MCF 10A (cell line): ENCODE data around the gene FAM9B. TPM values are rescaled to one million over a fixed set of nuclear protein-coding genes. Genes with fewer than 3 reads are reported as not detected.

Source experiments
- Bru-seq: library from RNA; stranded (reverse); fragments of 400-500 nt; gene quantifications from one replicate; lab custom pipeline; 2021; lab: Mats Ljungman, UMichigan
- BruChase-seq, 2 experiments: library from RNA; stranded (reverse); fragments of 400-500 nt; gene quantifications; one replicate each; lab custom pipeline; 2021; lab: Mats Ljungman, UMichigan
- BruUV-seq: library from RNA; stranded (reverse); fragments of 400-500 nt; replicated peaks from 2 replicates; lab custom pipeline; 2021; lab: Mats Ljungman, UMichigan
- CTCF ChIA-PET: fragments of 300-600 bp; sonication (Branson Sonifier 250); formaldehyde crosslinking; extraction: SDS; loops from one replicate; lab custom pipeline; 2021; ENCODE audit warnings: antibody characterized with exemption, inconsistent platforms; lab: Yijun Ruan, JAX
- POLR2A ChIA-PET: fragments of 300-600, 350-650 bp; sonication (Branson Sonifier 250); formaldehyde crosslinking; extraction: SDS; loops from one replicate; lab custom pipeline; 2020; ENCODE audit warnings: antibody characterized with exemption, inconsistent platforms; lab: Yijun Ruan, JAX
- DNase-seq: peaks from one replicate; pipeline ENCODE4 v3.0.0-alpha.2; 2018; ENCODE audit not compliant: unreplicated experiment
- H3K27ac Mint-ChIP-seq: one replicate; pipeline ENCODE4 v1.8.0; 2022; ENCODE audit warnings: mild to moderate bottlenecking, low read depth, mixed read lengths; ENCODE audit not compliant: unreplicated experiment
- H3K27me3 Mint-ChIP-seq: one replicate; pipeline ENCODE4 v1.8.0; 2022; ENCODE audit warnings: mixed read lengths; ENCODE audit not compliant: insufficient read depth, unreplicated experiment
- H3K36me3 Mint-ChIP-seq: one replicate; pipeline ENCODE4 v1.8.0; 2022; ENCODE audit warnings: mild to moderate bottlenecking, moderate library complexity, mixed read lengths; ENCODE audit not compliant: insufficient read depth, unreplicated experiment
- H3K4me1 Mint-ChIP-seq: one replicate; pipeline ENCODE4 v1.8.0; 2022; ENCODE audit warnings: mixed read lengths; ENCODE audit not compliant: insufficient read depth, unreplicated experiment
- H3K4me3 Mint-ChIP-seq: one replicate; pipeline ENCODE4 v1.8.0; 2022; ENCODE audit warnings: mild to moderate bottlenecking, moderate library complexity, mixed read lengths; ENCODE audit not compliant: unreplicated experiment
- H3K9me3 Mint-ChIP-seq: one replicate; pipeline ENCODE4 v1.8.0; 2022; ENCODE audit warnings: mixed read lengths; ENCODE audit not compliant: unreplicated experiment
- CTCF ChIP-seq: fragments of 200-600 bp; IDR thresholded peaks from one replicate; pipeline ENCODE4 v1.8.0; 2022; ENCODE audit warnings: antibody characterized with exemption, mild to moderate bottlenecking; ENCODE audit not compliant: unreplicated experiment
- intact Hi-C: fragments of 100-400 bp; cut with micrococcal nuclease; formaldehyde crosslinking; loops from 2 replicates; pipeline ENCODE4 v1.14.1; 2022
- long read RNA-seq: library from polyadenylated mRNA; stranded (forward); transcript quantifications from one replicate; pipeline ENCODE4 v2.0.0, GENCODE V29; 2022
- total RNA-seq: library from RNA; stranded (reverse); gene quantifications from 2 replicates; pipeline ENCODE4 v1.2.3, GENCODE V29; 2022

The FAM9B gene
- total RNA-seq (0.34 and 0.40 TPM in 2 replicates), Bru-seq, nascent RNA (percentile 9 among the genes with signal in this experiment), BruChase-seq, experiment 1, labeled RNA remaining after a 6-hour chase (percentile 32 among the genes with signal in this experiment), BruChase-seq, experiment 2, labeled RNA remaining after a 2-hour chase (percentile 28 among the genes with signal in this experiment)
- long read RNA-seq = 0 reads

GRCh38 chrX:9033989-9034388 lies at the start of gene FAM9B:
Gene FAM9B, minus strand, starts transcription at chrX:9034127. Its CDS starts 1,141 bp downstream, at chrX:9032986.
- ChIA-PET CTCF (no interaction called here), POLR2A (no interaction called here)
- intact Hi-C loops = no loop called here
- Mint-ChIP-seq H3K4me1 (no peaks in the 10 kb centered on the region), H3K27me3 (no peaks in the 10 kb centered on the region), H3K36me3 (peaks cover 7% of the 10 kb centered on the region), H3K4me3 (no peak within 1 kb of the TSS), H3K9me3 (peaks cover 7% of the 10 kb centered on the region), H3K27ac (no peak within 1 kb of the TSS)
- no peak for DNase-seq
- BruUV-seq = no TSS peak
- TF ChIP-seq CTCF = no peak

- intact Hi-C loops = no loop called here
- POLR2A ChIA-PET = no interaction called here
- Mint-ChIP-seq H3K4me1 (no peaks in the 10 kb centered on the region), H3K27me3 (no peaks in the 10 kb centered on the region), H3K36me3 (no peaks in the 10 kb centered on the region), H3K27ac (no peak overlapping the region), H3K9me3 (peaks cover 26% of the 10 kb centered on the region), H3K4me3 (no peak overlapping the region)
- DNase-seq = no peak
- BruUV-seq = no TSS peak
- CTCF ChIA-PET = no interaction called here
- TF ChIP-seq CTCF = no peak
Observed at GRCh38 chrX:9081271-9081670, 47.3 kb upstream of the FAM9B start.

- CTCF ChIA-PET = no interaction called here
- Mint-ChIP-seq H3K36me3 (peaks cover 6% of the 10 kb centered on the region), H3K4me3 (no peak overlapping the region), H3K27ac (no peak overlapping the region), H3K4me1 (no peaks in the 10 kb centered on the region), H3K9me3 (peaks cover 19% of the 10 kb centered on the region), H3K27me3 (no peaks in the 10 kb centered on the region)
- intact Hi-C loops = no loop called here
- POLR2A ChIA-PET = interaction anchor here (0.6 kb wide), 1 partner anchor 9 kb away, joined by 3 read pairs; no protein-coding TSS in a partner anchor
- no TSS peak for BruUV-seq
- no peak for DNase-seq
- no peak for TF ChIP-seq CTCF
Observed at GRCh38 chrX:9074326-9074725, 40.4 kb upstream of the FAM9B start.

GRCh38 chrX:9072281-9072680 lies 38.4 kb upstream of the FAM9B start:
- no peak for DNase-seq
- no peaks in the 10 kb centered on the region for H3K4me1 Mint-ChIP-seq
- CTCF ChIA-PET = interaction anchor here (0.7 kb wide), 1 partner anchor 796 kb away, joined by 3 read pairs; no protein-coding TSS in a partner anchor
- peaks cover 18% of the 10 kb centered on the region for H3K9me3 Mint-ChIP-seq
- POLR2A ChIA-PET = no interaction called here
- peaks cover 6% of the 10 kb centered on the region for H3K36me3 Mint-ChIP-seq
- TF ChIP-seq CTCF = no peak
- H3K27ac Mint-ChIP-seq = no peak overlapping the region
- no TSS peak for BruUV-seq
- no peak overlapping the region for H3K4me3 Mint-ChIP-seq
- intact Hi-C loops = no loop called here
- no peaks in the 10 kb centered on the region for H3K27me3 Mint-ChIP-seq
